Upper lobe of left lung (tissue), 4 donors: Measurements from ENCODE around the gene MFSD12.

Experiments
- POLR2AphosphoS5 ChIP-seq, 2 donors: sonication (generic); formaldehyde crosslinking; IDR thresholded peaks; one replicate each; pipeline ENCODE4 v1.5.1; 2017; ENCODE audit warnings: antibody characterized with exemption in 2 of 2
- TF ChIP-seq, protein P1 (sequence below), 6 experiments: fragments of 450-650 bp in 4 of 6; fragments of 200-600 bp in 2 of 6; sonication (generic) in 2 of 6; IDR thresholded peaks; one replicate each; pipeline ENCODE4 v1.5.1; 2016 to 2019; ENCODE audit warnings: antibody characterized with exemption in 6 of 6

DNA sequence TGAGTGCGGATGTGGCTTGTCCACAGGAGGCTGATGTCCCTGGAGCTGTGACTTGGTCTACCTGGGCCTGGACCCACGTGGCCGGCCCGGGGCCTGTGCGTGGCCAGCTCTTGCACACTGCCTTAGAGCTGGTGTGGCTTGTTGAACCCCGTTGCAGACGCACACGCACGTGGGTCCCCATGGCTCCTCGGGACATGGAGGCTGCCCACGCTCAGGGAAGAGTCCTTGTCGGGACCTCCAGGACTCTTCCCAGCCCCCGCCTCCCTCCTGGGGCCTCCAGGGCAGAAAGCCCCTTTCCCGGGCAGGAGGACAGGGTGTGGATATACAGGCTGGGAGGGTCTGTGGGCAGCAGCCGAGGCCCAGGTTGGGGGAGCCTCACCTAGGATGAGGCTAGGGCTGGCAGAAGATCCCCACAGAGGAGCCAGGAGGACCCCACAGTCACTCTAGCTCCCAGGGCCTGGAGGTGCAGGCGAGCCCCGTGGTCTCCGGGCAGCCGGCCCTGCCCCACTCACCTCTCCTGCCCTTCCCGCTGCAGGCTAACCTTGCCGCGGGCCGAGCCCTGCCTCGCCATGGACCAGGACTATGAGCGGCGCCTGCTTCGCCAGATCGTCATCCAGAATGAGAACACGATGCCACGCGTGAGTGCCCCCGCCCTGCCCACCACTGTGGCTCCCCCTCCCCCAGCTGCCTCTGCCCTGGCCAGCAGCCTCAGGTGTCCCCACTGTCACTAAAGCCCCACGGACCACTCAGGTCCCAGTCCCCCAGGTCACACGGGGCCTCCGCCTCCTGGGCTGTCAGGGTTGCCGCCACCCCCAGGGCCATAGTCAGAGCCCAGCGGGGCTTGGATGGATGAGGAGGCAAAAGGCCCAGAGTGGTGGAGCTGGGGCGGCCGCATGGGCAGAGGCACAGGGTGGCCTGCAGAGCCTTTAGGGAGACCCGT lies 34.7 kb downstream of the MFSD12 start:
- TF ChIP-seq, protein P1, sequence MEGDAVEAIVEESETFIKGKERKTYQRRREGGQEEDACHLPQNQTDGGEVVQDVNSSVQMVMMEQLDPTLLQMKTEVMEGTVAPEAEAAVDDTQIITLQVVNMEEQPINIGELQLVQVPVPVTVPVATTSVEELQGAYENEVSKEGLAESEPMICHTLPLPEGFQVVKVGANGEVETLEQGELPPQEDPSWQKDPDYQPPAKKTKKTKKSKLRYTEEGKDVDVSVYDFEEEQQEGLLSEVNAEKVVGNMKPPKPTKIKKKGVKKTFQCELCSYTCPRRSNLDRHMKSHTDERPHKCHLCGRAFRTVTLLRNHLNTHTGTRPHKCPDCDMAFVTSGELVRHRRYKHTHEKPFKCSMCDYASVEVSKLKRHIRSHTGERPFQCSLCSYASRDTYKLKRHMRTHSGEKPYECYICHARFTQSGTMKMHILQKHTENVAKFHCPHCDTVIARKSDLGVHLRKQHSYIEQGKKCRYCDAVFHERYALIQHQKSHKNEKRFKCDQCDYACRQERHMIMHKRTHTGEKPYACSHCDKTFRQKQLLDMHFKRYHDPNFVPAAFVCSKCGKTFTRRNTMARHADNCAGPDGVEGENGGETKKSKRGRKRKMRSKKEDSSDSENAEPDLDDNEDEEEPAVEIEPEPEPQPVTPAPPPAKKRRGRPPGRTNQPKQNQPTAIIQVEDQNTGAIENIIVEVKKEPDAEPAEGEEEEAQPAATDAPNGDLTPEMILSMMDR (IDR thresholded peaks at IDR 0.05): no peak
- no peak for TF ChIP-seq POLR2AphosphoS5 (IDR thresholded peaks at IDR 0.05)
